Fibroblast of upper back skin (primary cell): ENCODE results near the gene VWA8.
"Not testable (repeated sequence)": the region's sequence is repeated elsewhere in the genome, so short reads cannot be mapped to it uniquely, and the experiment has no call there.

ENCODE experiments used
- DNase-seq: peaks from one replicate; pipeline ENCODE4 v3.0.0-alpha.2; 2013

Gene VWA8

GRCh38 chr13:41847216-41847615 lies 113.7 kb downstream of the VWA8 start:
- no peak for DNase-seq

GRCh38 chr13:41842036-41842620 lies 118.8 kb downstream of the VWA8 start:
- peak; percentile 77 for DNase-seq

GRCh38 chr13:41837629-41838028 lies 123.3 kb downstream of the VWA8 start:
- DNase-seq: peak; percentile 49

GRCh38 chr13:41835871-41836270 lies 125.0 kb downstream of the VWA8 start:
- peak; percentile 90 for DNase-seq

- not testable (repeated sequence) for DNase-seq
These were observed 126.2 kb downstream of the VWA8 start for GRCh38 chr13:41834697-41835096.

- no peak for DNase-seq
These were observed 127.1 kb downstream of the VWA8 start for GRCh38 chr13:41833831-41834230.

GRCh38 chr13:41833201-41833600 lies 127.7 kb downstream of the VWA8 start:
- DNase-seq: no peak

GRCh38 chr13:41827507-41828213 lies 133.2 kb downstream of the VWA8 start:
- peak; percentile 96 for DNase-seq

GRCh38 chr13:41825691-41826090 lies 135.2 kb downstream of the VWA8 start:
- no peak for DNase-seq

- DNase-seq: peak; percentile 53
These were observed 137.4 kb downstream of the VWA8 start for GRCh38 chr13:41823476-41823875.

- DNase-seq: no peak
These were observed 138.3 kb downstream of the VWA8 start for GRCh38 chr13:41822560-41822959.

GRCh38 chr13:41821238-41821594 lies 139.7 kb downstream of the VWA8 start:
- DNase-seq: no peak

GRCh38 chr13:41820581-41821237 lies 140.2 kb downstream of the VWA8 start:
- DNase-seq: no peak

- no peak for DNase-seq
These were observed 144.9 kb downstream of the VWA8 start for GRCh38 chr13:41816057-41816456.

GRCh38 chr13:41813426-41813825 lies 147.5 kb downstream of the VWA8 start:
- DNase-seq: peak; percentile 73

- DNase-seq: no peak
These were observed 148.1 kb downstream of the VWA8 start for GRCh38 chr13:41812851-41813250.

- no peak for DNase-seq
These were observed 148.7 kb downstream of the VWA8 start for GRCh38 chr13:41812237-41812636.

- no peak for DNase-seq
These were observed 149.3 kb downstream of the VWA8 start for GRCh38 chr13:41811588-41812021.

GRCh38 chr13:41809962-41810361 lies 150.9 kb downstream of the VWA8 start:
- DNase-seq: no peak

GRCh38 chr13:41803445-41803735 lies 157.5 kb downstream of the VWA8 start:
- not testable (repeated sequence) for DNase-seq

GRCh38 chr13:41802684-41803444 lies 158.0 kb downstream of the VWA8 start:
- DNase-seq: peak; percentile 67

- no peak for DNase-seq
These were observed 158.7 kb downstream of the VWA8 start for GRCh38 chr13:41802043-41802683.

- no peak for DNase-seq
These were observed 169.9 kb downstream of the VWA8 start for GRCh38 chr13:41791056-41791455.
